ENCODE results near the gene FAM222B.

DNA sequence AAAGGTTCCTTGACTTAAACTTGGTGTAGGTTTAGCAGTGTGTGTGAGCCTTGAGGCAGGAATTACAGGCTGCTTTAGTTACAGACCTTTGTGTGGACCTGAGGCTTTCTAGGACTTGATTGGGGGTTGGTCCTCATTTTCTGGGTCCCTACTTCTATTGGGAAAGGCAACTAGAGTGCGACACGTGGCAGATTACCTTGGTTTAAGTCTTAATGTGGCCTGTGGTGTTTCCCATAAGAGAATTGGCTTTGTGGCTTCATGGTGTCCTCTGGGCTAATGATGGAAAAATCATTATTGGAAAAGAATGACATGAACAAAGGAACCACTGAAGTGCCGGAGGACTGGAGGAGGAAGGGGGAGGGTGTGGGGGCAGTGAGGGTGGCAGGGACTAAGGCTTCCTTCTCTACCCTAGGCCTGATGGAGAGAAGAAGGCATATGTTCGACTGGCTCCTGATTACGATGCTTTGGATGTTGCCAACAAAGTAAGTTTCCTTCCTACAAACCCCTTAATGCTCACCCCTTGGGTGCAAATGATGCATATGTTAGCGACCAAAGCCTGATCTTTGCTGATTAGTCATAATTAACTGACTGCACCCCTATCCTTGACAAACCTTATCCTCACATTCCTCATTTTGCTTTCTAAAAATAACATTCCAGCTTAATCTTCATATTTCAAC, 119.3 kb downstream of the FAM222B start:
- TF ChIP-seq, protein P1, sequence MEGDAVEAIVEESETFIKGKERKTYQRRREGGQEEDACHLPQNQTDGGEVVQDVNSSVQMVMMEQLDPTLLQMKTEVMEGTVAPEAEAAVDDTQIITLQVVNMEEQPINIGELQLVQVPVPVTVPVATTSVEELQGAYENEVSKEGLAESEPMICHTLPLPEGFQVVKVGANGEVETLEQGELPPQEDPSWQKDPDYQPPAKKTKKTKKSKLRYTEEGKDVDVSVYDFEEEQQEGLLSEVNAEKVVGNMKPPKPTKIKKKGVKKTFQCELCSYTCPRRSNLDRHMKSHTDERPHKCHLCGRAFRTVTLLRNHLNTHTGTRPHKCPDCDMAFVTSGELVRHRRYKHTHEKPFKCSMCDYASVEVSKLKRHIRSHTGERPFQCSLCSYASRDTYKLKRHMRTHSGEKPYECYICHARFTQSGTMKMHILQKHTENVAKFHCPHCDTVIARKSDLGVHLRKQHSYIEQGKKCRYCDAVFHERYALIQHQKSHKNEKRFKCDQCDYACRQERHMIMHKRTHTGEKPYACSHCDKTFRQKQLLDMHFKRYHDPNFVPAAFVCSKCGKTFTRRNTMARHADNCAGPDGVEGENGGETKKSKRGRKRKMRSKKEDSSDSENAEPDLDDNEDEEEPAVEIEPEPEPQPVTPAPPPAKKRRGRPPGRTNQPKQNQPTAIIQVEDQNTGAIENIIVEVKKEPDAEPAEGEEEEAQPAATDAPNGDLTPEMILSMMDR (IDR thresholded peaks at IDR 0.05): no peak
- no peak for TF ChIP-seq ZFX (IDR thresholded peaks at IDR 0.05; ENCODE audit: borderline replicate concordance)
